ENCODE results near the gene PIBF1.

PIBF1 gene

DNA sequence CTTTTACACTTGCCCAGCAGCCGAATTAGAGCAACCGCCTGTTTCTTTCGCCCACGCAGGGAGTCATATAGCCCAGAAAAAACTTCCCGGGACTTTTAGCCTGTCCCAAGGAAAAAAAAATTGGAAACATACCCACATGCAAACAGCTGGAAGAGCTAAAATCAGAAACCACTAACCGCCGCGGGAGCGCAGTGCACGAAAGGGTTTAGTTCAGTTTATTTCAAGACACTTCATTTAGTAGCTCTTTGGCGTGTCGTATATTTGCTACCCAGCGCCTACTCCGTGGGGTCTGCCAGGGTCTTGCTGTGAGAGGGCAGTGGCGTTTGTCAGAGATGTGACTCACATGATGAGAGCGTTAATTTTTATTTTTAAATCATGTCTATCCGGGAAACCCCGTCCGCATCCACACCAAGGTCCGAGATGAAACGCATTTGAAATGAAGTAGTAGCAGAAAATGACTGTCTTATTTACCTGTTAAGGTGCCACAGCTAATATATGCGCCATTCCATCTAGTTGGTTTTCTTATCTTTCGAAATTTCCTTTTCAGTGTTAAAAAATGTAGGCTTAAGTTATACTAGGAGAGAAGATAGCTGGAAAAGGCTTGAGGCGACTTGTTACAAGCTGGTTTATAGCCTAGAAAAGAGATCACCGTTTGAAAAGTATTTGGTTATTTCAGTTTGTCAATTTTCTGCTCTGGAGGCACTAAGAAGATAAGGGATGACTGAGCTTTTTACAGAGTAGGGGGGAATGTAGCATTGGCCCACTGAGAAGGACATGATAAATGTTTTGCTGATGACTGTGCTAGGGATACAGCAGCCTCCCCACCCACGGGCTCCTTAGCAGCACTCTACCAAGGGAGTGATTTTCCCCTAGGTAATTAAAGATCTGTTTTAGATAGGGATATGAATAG lies 278.6 kb downstream of the PIBF1 start:
- no peak for DNase-seq (ENCODE audit: low read depth in 2 of 2)

DNA sequence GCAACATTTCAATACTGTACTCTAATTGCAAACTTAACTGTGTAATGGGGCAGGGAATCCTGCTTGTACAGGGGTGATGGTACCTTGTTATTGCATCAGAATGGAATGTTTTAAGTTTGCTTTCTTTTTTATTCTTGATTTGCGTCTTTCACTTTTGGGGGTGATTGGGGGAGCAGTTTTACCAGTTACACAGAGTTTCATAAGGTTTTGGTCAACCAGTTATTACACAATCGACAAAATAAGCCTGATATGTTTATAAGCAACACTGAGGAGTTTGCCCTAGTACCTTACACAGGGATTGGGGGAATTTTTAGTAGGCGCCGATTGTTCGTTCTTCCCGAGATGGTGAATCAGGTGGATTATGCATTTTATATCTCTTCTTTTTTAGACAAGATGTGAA lies 279.5 kb downstream of the PIBF1 start:
- no peak for DNase-seq (ENCODE audit: low read depth in 2 of 2)

DNA sequence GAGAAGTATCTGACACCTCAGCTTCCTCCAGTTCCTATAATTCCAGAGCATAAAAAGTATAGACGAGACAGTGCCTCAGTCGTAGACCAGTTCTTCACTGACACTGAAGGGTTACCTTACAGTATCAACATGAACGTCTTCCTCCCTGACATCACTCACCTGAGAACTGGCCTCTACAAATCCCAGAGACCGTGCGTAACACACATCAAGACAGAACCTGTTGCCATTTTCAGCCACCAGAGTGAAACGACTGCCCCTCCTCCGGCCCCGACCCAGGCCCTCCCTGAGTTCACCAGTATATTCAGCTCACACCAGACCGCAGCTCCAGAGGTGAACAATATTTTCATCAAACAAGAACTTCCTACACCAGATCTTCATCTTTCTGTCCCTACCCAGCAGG lies 279.9 kb downstream of the PIBF1 start:
- no peak for DNase-seq (ENCODE audit: low read depth in 2 of 2)

DNA sequence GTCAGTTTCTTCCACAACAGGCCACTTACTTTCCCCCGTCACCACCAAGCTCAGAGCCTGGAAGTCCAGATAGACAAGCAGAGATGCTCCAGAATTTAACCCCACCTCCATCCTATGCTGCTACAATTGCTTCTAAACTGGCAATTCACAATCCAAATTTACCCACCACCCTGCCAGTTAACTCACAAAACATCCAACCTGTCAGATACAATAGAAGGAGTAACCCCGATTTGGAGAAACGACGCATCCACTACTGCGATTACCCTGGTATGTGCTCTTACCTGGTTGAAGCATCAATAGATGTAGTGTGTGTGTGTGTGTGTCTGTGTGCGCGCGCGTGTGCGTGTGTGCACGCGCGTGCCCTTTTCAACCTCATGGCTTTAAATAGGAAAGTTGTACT lies 280.5 kb downstream of the PIBF1 start:
- DNase-seq (ENCODE audit: low read depth in 2 of 2): no peak

DNA sequence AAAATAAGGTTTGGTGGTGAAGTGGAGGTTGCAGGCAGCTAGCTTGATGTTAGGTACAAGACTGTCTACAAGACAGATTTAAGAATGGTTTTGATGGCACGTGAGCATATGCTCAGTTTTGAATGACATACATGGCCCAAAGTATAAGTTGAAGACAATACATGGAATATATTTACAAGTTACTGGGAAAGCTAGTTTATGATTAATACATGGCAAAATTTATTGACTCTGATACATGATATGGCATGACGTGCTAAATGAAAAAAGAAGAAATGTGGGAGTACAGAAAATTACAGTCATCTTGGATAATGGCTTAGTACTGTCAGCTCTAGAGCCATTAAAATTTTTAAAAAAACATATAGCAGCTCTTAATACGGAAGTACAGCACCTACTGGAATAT lies 281.2 kb downstream of the PIBF1 start:
- DNase-seq (ENCODE audit: low read depth in 2 of 2): no peak

DNA sequence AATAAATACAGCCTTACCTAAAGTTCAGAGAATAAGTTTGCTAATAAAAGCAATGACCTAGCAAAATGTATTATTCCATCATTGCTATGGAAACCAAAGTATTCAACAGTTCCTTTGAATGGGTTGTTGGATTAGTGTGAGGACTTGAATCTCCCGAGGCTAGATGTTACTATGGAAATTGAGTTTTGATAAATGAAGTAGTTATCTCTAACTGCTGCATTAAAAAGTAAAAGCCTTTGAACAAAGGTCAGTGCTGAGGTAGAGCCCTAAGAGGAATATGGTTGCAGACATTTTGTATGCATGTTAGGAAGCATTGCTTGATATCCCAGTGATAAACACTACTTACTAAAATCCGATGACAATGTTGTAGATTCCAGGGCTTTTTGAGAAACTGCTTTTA lies 283.1 kb downstream of the PIBF1 start:
- DNase-seq (ENCODE audit: low read depth in 2 of 2): no peak

DNA sequence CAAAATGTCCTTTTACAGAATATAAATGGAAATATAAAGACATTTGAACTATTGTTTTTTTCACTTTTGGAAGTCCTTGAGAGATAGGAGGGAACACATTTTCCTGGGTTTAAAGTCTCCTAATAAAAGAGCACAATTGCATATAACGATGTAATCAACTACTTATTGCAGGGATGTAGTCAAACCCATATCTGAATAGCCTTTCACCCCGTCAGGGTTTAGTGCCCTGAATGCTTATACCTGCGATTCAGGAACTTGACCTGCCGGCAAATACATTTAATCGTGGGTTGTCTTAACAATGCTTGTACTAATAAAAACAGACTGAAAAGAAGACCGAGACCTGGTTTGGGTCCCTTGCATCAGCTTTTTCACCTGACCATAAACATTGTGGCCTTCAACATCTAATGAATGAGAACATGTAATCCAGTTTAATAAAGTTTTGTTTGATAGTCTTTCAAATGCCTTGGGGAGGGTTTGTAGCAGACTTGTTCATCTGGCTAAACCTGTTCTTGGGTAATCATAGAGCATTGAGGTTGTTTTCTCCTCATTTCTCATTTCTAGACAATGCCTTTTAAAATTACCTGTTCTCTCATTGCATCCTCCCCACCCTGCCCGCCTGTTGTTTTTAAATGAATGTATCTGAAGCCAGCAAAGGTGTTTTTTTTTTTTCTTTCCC lies 283.9 kb downstream of the PIBF1 start:
- DNase-seq (ENCODE audit: low read depth in 2 of 2): no peak
